Erythroblast (primary cell): ENCODE results near the gene LRP1.

ENCODE experiments used
- GATA1 ChIP-seq: IDR thresholded peaks from 2 replicates; pipeline ENCODE4 v1.6.1; 2011; ENCODE audit warnings: low read depth, mild to moderate bottlenecking, control low read depth, low read length, moderate library complexity
- POLR2A ChIP-seq: IDR thresholded peaks from 2 replicates; pipeline ENCODE4 v1.6.1; 2011; ENCODE audit warnings: mild to moderate bottlenecking, low read length

DNA sequence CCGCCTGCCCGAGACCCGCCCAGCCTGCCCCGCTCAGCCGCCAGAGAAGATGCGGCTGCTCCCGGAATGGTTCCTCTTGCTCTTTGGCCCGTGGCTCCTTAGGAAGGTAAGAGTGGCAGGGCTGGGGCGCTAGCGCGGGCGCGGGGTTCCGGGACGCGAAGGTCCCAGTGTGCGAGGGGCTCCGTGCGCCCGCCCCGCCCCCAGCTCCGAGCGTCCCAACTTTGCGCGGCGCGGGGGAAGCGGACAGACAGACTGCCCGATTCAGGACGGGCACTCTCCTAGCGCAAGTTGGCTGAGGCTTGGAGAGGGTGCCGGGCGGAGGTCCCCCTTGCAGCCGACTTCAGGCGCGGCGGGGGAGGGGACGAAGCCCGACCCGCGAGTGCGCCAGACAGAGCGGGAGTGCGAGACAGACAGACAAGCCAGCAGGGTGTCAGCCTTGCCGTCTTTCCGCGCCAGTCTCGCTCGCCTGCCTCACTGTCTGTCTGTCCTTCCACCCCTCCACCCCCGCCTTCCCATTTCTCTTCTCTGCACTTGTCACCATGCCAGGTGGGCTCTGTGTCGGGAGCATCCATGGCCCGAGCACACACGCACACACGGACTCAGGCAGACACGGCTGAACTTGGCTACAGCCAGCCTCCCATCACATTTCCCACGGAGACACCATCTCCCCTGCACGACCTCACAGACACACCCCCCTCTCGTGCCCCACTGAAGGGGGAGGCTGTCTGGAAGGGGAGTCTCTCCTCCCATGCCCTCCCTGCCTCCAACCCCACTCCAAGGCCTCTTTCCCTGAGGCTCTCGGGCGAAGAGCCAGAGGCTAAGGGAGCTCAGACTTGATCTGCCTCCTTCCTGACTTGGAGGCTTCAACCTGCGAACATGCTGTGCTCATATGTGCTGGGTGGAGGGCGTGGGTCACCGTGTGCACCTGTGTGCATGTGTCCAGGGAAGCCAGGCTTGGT is 88.9 kb downstream of the LRP1 start:
- TF ChIP-seq POLR2A (no peak), GATA1 (no peak)
